Astrocyte (in vitro differentiated cells and primary cell): Measurements from ENCODE around the gene TMEM42. TPM values are rescaled to one million over a fixed set of nuclear protein-coding genes. Genes with fewer than 3 reads are reported as not detected.

ENCODE experiments used
- DNase-seq: peaks from one replicate; pipeline ENCODE4 v3.0.0-alpha.2; 2010; ENCODE audit warnings: low read depth
- FAIRE-seq: peaks from 2 replicates; lab custom pipeline; 2011; peaks lifted over from hg19 to GRCh38; lab: Jason Lieb, UNC
- H2AFZ ChIP-seq: 2 replicates; pipeline ENCODE4 v1.6.0; 2012; ENCODE audit warnings: low read depth, low read length, inconsistent platforms
- H3K27ac ChIP-seq: 2 replicates; pipeline ENCODE4 v1.5.1; 2011; ENCODE audit warnings: low read depth, low read length, inconsistent platforms
- H3K27me3 ChIP-seq: 2 replicates; pipeline ENCODE4 v1.6.0; 2011; ENCODE audit warnings: low read length, inconsistent platforms; ENCODE audit not compliant: insufficient read depth
- H3K36me3 ChIP-seq: 2 replicates; pipeline ENCODE4 v1.5.1; 2011; ENCODE audit warnings: low read length, inconsistent platforms; ENCODE audit not compliant: insufficient read depth
- H3K4me1 ChIP-seq: 2 replicates; pipeline ENCODE4 v1.5.1; 2011; ENCODE audit warnings: low read length, inconsistent platforms; ENCODE audit not compliant: insufficient read depth
- H3K4me2 ChIP-seq: 2 replicates; pipeline ENCODE4 v1.6.0; 2012; ENCODE audit warnings: low read length, inconsistent platforms
- H3K4me3 ChIP-seq: 2 replicates; pipeline ENCODE4 v1.5.1; 2011; ENCODE audit warnings: low read depth, mild to moderate bottlenecking, low read length, inconsistent platforms; ENCODE audit not compliant: insufficient read depth
- H3K79me2 ChIP-seq: 2 replicates; pipeline ENCODE4 v1.6.0; 2012; ENCODE audit warnings: mild to moderate bottlenecking, low read length, inconsistent platforms; ENCODE audit not compliant: insufficient read depth
- H3K9ac ChIP-seq: 2 replicates; pipeline ENCODE4 v1.6.0; 2012; ENCODE audit warnings: mild to moderate bottlenecking, low read length, inconsistent platforms
- H3K9me3 ChIP-seq: 2 replicates; pipeline ENCODE4 v1.5.1; 2012; ENCODE audit warnings: low read depth, mild to moderate bottlenecking, low read length, inconsistent platforms; ENCODE audit not compliant: insufficient read depth
- H4K20me1 ChIP-seq: 2 replicates; pipeline ENCODE4 v1.6.0; 2012; ENCODE audit warnings: low read length, inconsistent platforms; ENCODE audit not compliant: insufficient read depth
- H3K27ac Mint-ChIP-seq: one replicate; pipeline ENCODE4 v1.8.0; 2021; ENCODE audit warnings: mild to moderate bottlenecking, mixed read lengths; ENCODE audit not compliant: unreplicated experiment
- H3K27me3 Mint-ChIP-seq: one replicate; pipeline ENCODE4 v1.8.0; 2021; ENCODE audit warnings: low read depth, mixed read lengths; ENCODE audit not compliant: unreplicated experiment
- H3K36me3 Mint-ChIP-seq: one replicate; pipeline ENCODE4 v1.8.0; 2021; ENCODE audit warnings: low read depth, mixed read lengths; ENCODE audit not compliant: unreplicated experiment
- H3K4me1 Mint-ChIP-seq: one replicate; pipeline ENCODE4 v1.8.0; 2021; ENCODE audit warnings: low read depth, mixed read lengths; ENCODE audit not compliant: unreplicated experiment
- H3K4me3 Mint-ChIP-seq: one replicate; pipeline ENCODE4 v1.8.0; 2021; ENCODE audit warnings: mild to moderate bottlenecking, moderate library complexity, mixed read lengths; ENCODE audit not compliant: unreplicated experiment
- H3K9me3 Mint-ChIP-seq: one replicate; pipeline ENCODE4 v1.8.0; 2021; ENCODE audit warnings: mild to moderate bottlenecking, mixed read lengths; ENCODE audit not compliant: unreplicated experiment
- EZH2 ChIP-seq: IDR thresholded peaks from 2 replicates; pipeline ENCODE4 v1.6.1; 2012; ENCODE audit warnings: mild to moderate bottlenecking, low read length, inconsistent platforms; ENCODE audit not compliant: insufficient read depth
- total RNA-seq: library from RNA; stranded (reverse); gene quantifications from 2 replicates; pipeline ENCODE4 v1.2.1, GENCODE V29; 2021
- TF ChIP-seq, protein P1 (sequence below): IDR thresholded peaks from 2 replicates; pipeline ENCODE4 v1.5.1; 2011; ENCODE audit warnings: low read depth, mild to moderate bottlenecking, inconsistent platforms, low read length, moderate library complexity; ENCODE audit not compliant: insufficient read depth

TMEM42 gene
- total RNA-seq, 1 donor from 2014 or later = 6.9 TPM

DNA sequence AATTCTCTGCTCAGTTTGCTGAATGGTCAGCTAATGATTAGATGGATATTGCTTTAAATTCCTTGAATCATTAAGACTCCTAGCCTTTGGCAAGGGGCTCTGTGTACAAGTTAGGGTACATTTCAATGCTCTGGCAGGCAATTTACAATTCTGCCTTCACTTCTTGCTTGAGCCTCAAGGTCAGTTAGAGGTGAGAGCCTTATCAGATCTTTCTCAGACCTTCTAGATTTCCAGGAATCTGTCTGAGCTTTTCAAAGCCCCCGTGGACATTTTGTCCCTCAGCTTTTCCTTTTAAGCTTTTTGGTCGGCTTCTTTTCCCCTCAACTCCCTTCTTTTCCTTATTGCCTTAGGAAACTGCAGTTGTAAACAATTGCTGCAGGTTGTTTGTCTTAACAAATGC, 47.4 kb downstream of the TMEM42 start:
- Histone ChIP-seq H3K4me1 (no peaks in the 10 kb centered on the region), H2AFZ (no peak overlapping the region), H3K79me2 (no peaks in the 10 kb centered on the region), H3K9ac (no peak overlapping the region), H3K4me3 (no peak overlapping the region), H3K27me3 (no peaks in the 10 kb centered on the region), H3K27ac (no peak overlapping the region), H3K4me2 (no peak overlapping the region), H3K36me3 (no peaks in the 10 kb centered on the region), H3K9me3 (peaks cover 17% of the 10 kb centered on the region), H4K20me1 (no peaks in the 10 kb centered on the region)
- Mint-ChIP-seq H3K27me3 (peaks cover 2% of the 10 kb centered on the region), H3K36me3 (peaks cover 4% of the 10 kb centered on the region), H3K9me3 (peaks cover 40% of the 10 kb centered on the region), H3K4me1 (no peaks in the 10 kb centered on the region), H3K27ac (no peak overlapping the region), H3K4me3 (no peak overlapping the region)
- FAIRE-seq = no peak
- TF ChIP-seq EZH2 = no peak
- TF ChIP-seq, protein P1, sequence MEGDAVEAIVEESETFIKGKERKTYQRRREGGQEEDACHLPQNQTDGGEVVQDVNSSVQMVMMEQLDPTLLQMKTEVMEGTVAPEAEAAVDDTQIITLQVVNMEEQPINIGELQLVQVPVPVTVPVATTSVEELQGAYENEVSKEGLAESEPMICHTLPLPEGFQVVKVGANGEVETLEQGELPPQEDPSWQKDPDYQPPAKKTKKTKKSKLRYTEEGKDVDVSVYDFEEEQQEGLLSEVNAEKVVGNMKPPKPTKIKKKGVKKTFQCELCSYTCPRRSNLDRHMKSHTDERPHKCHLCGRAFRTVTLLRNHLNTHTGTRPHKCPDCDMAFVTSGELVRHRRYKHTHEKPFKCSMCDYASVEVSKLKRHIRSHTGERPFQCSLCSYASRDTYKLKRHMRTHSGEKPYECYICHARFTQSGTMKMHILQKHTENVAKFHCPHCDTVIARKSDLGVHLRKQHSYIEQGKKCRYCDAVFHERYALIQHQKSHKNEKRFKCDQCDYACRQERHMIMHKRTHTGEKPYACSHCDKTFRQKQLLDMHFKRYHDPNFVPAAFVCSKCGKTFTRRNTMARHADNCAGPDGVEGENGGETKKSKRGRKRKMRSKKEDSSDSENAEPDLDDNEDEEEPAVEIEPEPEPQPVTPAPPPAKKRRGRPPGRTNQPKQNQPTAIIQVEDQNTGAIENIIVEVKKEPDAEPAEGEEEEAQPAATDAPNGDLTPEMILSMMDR = no peak
- no peak for DNase-seq

DNA sequence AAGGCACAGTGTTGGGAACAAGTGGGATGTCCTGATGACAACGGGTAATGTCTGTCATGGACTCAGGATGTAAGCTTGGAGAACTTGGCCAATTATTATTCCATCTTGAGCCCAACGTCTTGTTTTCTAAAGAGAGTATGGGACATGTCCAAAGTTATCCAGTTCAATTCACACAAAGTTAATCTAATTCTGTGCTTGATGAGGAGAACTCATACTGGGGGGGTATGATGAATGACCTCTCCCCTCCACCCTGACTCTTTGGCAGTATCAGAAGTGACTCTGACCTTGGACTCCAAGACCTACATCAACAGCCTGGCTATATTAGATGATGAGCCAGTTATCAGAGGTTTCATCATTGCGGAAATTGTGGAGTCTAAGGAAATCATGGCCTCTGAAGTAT, 49.0 kb downstream of the TMEM42 start:
- Mint-ChIP-seq H3K4me3 (no peak overlapping the region), H3K27ac (no peak overlapping the region), H3K9me3 (peaks cover 46% of the 10 kb centered on the region), H3K36me3 (peaks cover 4% of the 10 kb centered on the region), H3K27me3 (peaks cover 2% of the 10 kb centered on the region), H3K4me1 (no peaks in the 10 kb centered on the region)
- Histone ChIP-seq H3K79me2 (no peaks in the 10 kb centered on the region), H3K4me1 (no peaks in the 10 kb centered on the region), H3K36me3 (no peaks in the 10 kb centered on the region), H3K27ac (no peak overlapping the region), H2AFZ (no peak overlapping the region), H3K4me2 (no peak overlapping the region), H3K4me3 (no peak overlapping the region), H3K9ac (no peak overlapping the region), H3K27me3 (no peaks in the 10 kb centered on the region), H3K9me3 (peaks cover 17% of the 10 kb centered on the region), H4K20me1 (no peaks in the 10 kb centered on the region)
- DNase-seq = no peak
- FAIRE-seq = no peak
- TF ChIP-seq EZH2 = no peak
- TF ChIP-seq, protein P1 = no peak

DNA sequence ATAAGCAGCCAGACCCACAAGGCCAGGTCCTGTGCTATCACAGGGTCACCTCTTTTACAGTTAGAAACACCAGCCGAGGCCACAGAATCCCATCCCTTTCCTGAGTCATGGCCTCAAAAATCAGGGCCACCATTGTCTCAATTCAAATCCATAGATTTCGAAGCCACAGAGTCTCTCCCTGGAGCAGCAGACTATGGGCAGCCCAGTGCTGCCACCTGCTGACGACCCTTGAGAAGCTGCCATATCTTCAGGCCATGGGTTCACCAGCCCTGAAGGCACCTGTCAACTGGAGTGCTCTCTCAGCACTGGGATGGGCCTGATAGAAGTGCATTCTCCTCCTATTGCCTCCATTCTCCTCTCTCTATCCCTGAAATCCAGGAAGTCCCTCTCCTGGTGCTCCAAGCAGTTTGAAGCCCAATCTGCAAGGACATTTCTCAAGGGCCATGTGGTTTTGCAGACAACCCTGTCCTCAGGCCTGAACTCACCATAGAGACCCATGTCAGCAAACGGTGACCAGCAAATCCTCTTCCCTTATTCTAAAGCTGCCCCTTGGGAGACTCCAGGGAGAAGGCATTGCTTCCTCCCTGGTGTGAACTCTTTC, 52.3 kb downstream of the TMEM42 start:
- no peak overlapping the region for H3K4me3 Mint-ChIP-seq
- peaks cover 31% of the 10 kb centered on the region for H3K9me3 Mint-ChIP-seq
- no peak for DNase-seq
- no peak overlapping the region for H3K27ac Mint-ChIP-seq
- H3K36me3 Mint-ChIP-seq = peaks cover 12% of the 10 kb centered on the region
- TF ChIP-seq EZH2 = no peak
- TF ChIP-seq, protein P1 = peak; percentile 74
- FAIRE-seq = no peak
- H3K36me3 ChIP-seq = no peaks in the 10 kb centered on the region
- no peak overlapping the region for H3K4me3 ChIP-seq
- no peaks in the 10 kb centered on the region for H3K27me3 Mint-ChIP-seq
- no peak overlapping the region for H3K27ac ChIP-seq
- no peak overlapping the region for H3K9ac ChIP-seq
- no peaks in the 10 kb centered on the region for H3K27me3 ChIP-seq
- peaks cover 14% of the 10 kb centered on the region for H3K9me3 ChIP-seq
- no peak overlapping the region for H3K4me2 ChIP-seq
- H4K20me1 ChIP-seq = no peaks in the 10 kb centered on the region
- no peak overlapping the region for H2AFZ ChIP-seq
- no peaks in the 10 kb centered on the region for H3K4me1 ChIP-seq
- no peaks in the 10 kb centered on the region for H3K4me1 Mint-ChIP-seq
- H3K79me2 ChIP-seq = no peaks in the 10 kb centered on the region
